Measurements from ENCODE around the gene KIF17.
A peak's percentile ranks its signal among the peaks of the same experiment; 100 is the strongest.

The KIF17 gene

GRCh38 chr1:20710469-20711284, 7.1 kb downstream of the KIF17 start:
- no peak for DNase-seq (ENCODE audit: low read depth in 2 of 2)

GRCh38 chr1:20709868-20710267, 7.9 kb downstream of the KIF17 start:
- DNase-seq (ENCODE audit: low read depth in 2 of 2): no peak

- no peak for DNase-seq (ENCODE audit: low read depth in 2 of 2)
Observed at GRCh38 chr1:20708891-20709290, 8.9 kb downstream of the KIF17 start.

- DNase-seq (ENCODE audit: low read depth in 2 of 2): no peak
Observed at GRCh38 chr1:20708057-20708456, 9.8 kb downstream of the KIF17 start.

- no peak for DNase-seq (ENCODE audit: low read depth in 2 of 2)
Observed at GRCh38 chr1:20706841-20707240, 11.0 kb downstream of the KIF17 start.

GRCh38 chr1:20705203-20705755, 12.5 kb downstream of the KIF17 start:
- no peak for DNase-seq (ENCODE audit: low read depth in 2 of 2)

- DNase-seq (ENCODE audit: low read depth in 2 of 2): no peak
Observed at GRCh38 chr1:20704390-20705202, 13.2 kb downstream of the KIF17 start.

GRCh38 chr1:20703124-20703756, 14.6 kb downstream of the KIF17 start:
- no peak for DNase-seq (ENCODE audit: low read depth in 2 of 2)

GRCh38 chr1:20702416-20702815, 15.4 kb downstream of the KIF17 start:
- DNase-seq (ENCODE audit: low read depth in 2 of 2): no peak

GRCh38 chr1:20701847-20702246, 16.0 kb downstream of the KIF17 start:
- DNase-seq (ENCODE audit: low read depth in 2 of 2): no peak

GRCh38 chr1:20701446-20701845, 16.4 kb downstream of the KIF17 start:
- no peak for DNase-seq (ENCODE audit: low read depth in 2 of 2)

GRCh38 chr1:20700636-20701215, 17.1 kb downstream of the KIF17 start:
- DNase-seq (ENCODE audit: low read depth in 2 of 2): no peak

GRCh38 chr1:20699558-20699957, 18.2 kb downstream of the KIF17 start:
- no peak for DNase-seq (ENCODE audit: low read depth in 2 of 2)

- no peak for DNase-seq (ENCODE audit: low read depth in 2 of 2)
Observed at GRCh38 chr1:20698195-20698910, 19.5 kb downstream of the KIF17 start.

- DNase-seq (ENCODE audit: low read depth in 2 of 2): no peak
Observed at GRCh38 chr1:20697563-20697962, 20.2 kb downstream of the KIF17 start.

- peak; percentile 30 to 53 for DNase-seq (ENCODE audit: low read depth in 2 of 2)
Observed at GRCh38 chr1:20696397-20697333, 21.1 kb downstream of the KIF17 start.

GRCh38 chr1:20695515-20695914, 22.3 kb downstream of the KIF17 start:
- no peak for DNase-seq (ENCODE audit: low read depth in 2 of 2)

GRCh38 chr1:20693623-20694022, 24.2 kb downstream of the KIF17 start:
- DNase-seq (ENCODE audit: low read depth in 2 of 2): no peak

- no peak for DNase-seq (ENCODE audit: low read depth in 2 of 2)
Observed at GRCh38 chr1:20691872-20692271, 25.9 kb downstream of the KIF17 start.

- no peak for DNase-seq (ENCODE audit: low read depth in 2 of 2)
Observed at GRCh38 chr1:20689645-20690056, 28.2 kb downstream of the KIF17 start.

Measured in stimulated activated CD8-positive, alpha-beta memory T cell treated with anti-CD3 and anti-CD28 coated beads, Interleukin-2, amount 100 ng/mL, for 1 hour (primary cell).